ENCODE results near the gene CCDC88C. TPM values are rescaled to one million over a fixed set of nuclear protein-coding genes. Genes with fewer than 3 reads are reported as not detected.

CCDC88C gene
- total RNA-seq, 1 donor from 2014 or later: 17.8 TPM

DNA sequence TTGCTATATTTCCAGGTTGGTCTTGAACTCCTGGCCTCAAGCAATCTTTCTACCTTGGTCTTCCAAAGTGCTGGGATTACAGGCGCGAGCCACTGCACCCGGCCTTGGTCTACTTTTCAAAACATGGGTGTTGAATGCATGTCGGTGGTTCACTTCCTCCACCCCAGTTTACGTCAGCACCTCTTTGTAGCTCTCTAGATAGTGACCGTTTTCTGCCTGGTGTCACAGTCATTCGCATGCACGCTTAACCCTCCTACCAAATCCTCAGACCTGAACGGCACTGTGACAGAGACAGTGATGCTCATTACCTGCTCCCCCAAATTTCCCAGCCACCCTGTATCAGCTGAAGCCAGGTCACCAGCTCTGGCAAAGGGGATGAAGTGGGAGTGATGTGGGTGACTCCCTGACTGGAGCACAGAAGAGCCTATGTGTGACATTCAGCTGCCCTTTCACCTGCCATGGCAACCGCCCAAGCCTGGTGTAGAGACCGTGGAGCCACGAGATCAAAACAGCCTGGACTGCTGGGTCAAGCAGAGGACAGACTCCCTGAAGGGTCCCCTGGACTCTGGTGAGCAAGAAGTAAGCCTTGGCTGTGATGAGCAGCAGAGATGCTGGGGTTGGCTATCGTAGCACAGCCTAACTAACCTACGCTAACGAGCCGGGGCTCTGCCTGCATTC, 106.9 kb downstream of the CCDC88C start:
- H3K9me3 Mint-ChIP-seq: peaks cover 11% of the 10 kb centered on the region
- Histone ChIP-seq H3K9ac (no peak overlapping the region), H3K36me3 (peaks cover 10% of the 10 kb centered on the region), H3K4me1 (peaks cover 6% of the 10 kb centered on the region), H3K4me2 (no peak overlapping the region), H2AFZ (replicated peaks) (no peak overlapping the region), H4K20me1 (ENCODE audit: low read depth) (no peaks in the 10 kb centered on the region), H3K9me3 (ENCODE audit: low read depth) (no peaks in the 10 kb centered on the region), H3K79me2 (ENCODE audit: low read depth) (no peaks in the 10 kb centered on the region), H3K4me3 (no peak overlapping the region), H3F3A (ENCODE audit: low read depth) (peaks cover 6% of the 10 kb centered on the region), H3K27ac (no peak overlapping the region), H3K27me3 (no peaks in the 10 kb centered on the region)
- H3K4me1 Mint-ChIP-seq: no peaks in the 10 kb centered on the region
- H3K36me3 Mint-ChIP-seq: peaks cover 57% of the 10 kb centered on the region
- H3K4me3 Mint-ChIP-seq: no peak overlapping the region
- peak overlapping the region; percentile 51 for H3K27ac Mint-ChIP-seq
- DNase-seq (ENCODE audit: low spot score): no peak
- TF ChIP-seq EZH2 (IDR thresholded peaks at IDR 0.05) (no peak), EZH2phosphoT487 (IDR thresholded peaks at IDR 0.05) (no peak)
- TF ChIP-seq, protein P1, sequence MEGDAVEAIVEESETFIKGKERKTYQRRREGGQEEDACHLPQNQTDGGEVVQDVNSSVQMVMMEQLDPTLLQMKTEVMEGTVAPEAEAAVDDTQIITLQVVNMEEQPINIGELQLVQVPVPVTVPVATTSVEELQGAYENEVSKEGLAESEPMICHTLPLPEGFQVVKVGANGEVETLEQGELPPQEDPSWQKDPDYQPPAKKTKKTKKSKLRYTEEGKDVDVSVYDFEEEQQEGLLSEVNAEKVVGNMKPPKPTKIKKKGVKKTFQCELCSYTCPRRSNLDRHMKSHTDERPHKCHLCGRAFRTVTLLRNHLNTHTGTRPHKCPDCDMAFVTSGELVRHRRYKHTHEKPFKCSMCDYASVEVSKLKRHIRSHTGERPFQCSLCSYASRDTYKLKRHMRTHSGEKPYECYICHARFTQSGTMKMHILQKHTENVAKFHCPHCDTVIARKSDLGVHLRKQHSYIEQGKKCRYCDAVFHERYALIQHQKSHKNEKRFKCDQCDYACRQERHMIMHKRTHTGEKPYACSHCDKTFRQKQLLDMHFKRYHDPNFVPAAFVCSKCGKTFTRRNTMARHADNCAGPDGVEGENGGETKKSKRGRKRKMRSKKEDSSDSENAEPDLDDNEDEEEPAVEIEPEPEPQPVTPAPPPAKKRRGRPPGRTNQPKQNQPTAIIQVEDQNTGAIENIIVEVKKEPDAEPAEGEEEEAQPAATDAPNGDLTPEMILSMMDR (IDR thresholded peaks at IDR 0.05): no peak
- H3K27me3 Mint-ChIP-seq (ENCODE audit: insufficient read depth, low read depth): peaks cover 6% of the 10 kb centered on the region

DNA sequence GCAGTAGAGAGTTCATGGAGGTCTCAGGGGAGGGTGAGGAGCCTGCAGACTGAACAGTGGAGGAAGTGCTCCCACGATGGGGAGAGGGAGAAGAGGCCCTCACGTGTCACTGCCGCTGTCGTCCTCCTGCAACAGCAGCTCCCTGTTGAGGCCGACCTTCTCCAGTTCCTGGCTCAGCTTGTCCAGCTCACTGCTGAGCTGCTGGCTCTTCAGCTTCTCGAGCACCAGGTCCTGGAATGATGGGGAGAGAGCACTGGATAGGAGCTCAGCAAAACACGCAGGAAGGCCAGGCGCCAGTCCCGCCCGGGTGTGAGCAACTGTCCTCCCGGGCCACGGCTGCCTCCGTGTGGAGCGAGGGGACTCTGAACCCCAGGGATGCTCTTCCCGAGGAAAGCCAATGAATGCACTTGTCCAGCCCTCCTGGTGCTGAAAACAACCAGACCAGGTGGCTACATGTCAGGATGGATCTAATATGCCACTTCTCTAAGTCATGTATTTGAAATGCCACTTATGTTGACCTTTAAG, 107.8 kb downstream of the CCDC88C start:
- no peaks in the 10 kb centered on the region for H3K79me2 ChIP-seq (ENCODE audit: low read depth)
- no peaks in the 10 kb centered on the region for H3K4me1 Mint-ChIP-seq
- TF ChIP-seq, protein P1 (IDR thresholded peaks at IDR 0.05): no peak
- no peak for TF ChIP-seq EZH2 (IDR thresholded peaks at IDR 0.05)
- no peak for TF ChIP-seq EZH2phosphoT487 (IDR thresholded peaks at IDR 0.05)

DNA sequence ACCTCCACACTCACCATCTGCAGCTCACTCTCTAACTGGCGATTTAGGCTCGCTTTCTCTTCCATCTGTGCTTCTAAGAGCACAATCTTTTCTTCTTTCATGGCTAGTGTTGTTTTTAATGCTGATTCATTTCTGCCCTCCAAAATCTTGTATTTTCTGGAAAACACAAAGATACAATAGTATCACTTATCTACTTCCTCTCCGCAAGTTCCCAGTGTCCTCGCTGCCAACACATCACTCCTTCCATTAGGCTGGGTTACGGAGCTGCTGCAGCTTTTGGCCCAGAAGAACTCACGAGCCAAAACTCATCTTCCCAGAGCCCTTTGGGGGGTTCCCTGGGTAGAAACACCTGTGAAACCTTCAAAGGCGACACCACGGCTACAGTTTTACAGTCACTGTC, 109.3 kb downstream of the CCDC88C start:
- DNase-seq (ENCODE audit: low spot score): no peak
- no peak overlapping the region for H3K27ac ChIP-seq
- H3K4me1 ChIP-seq: peaks cover 13% of the 10 kb centered on the region
- H3K27me3 ChIP-seq: no peaks in the 10 kb centered on the region
- no peak overlapping the region for H3K4me3 Mint-ChIP-seq
- H3K36me3 Mint-ChIP-seq: peaks cover 44% of the 10 kb centered on the region
- no peaks in the 10 kb centered on the region for H3K36me3 ChIP-seq
- no peak overlapping the region for H2AFZ ChIP-seq (replicated peaks)
- H3K27me3 Mint-ChIP-seq (ENCODE audit: insufficient read depth, low read depth): peaks cover under 1% of the 10 kb centered on the region
- H3K4me1 Mint-ChIP-seq: no peaks in the 10 kb centered on the region
- no peaks in the 10 kb centered on the region for H3K79me2 ChIP-seq (ENCODE audit: low read depth)
- no peak overlapping the region for H3K9ac ChIP-seq
- peaks cover 28% of the 10 kb centered on the region for H3F3A ChIP-seq (ENCODE audit: low read depth)
- TF ChIP-seq, protein P1 (IDR thresholded peaks at IDR 0.05): no peak
- TF ChIP-seq EZH2 (IDR thresholded peaks at IDR 0.05): no peak
- TF ChIP-seq EZH2phosphoT487 (IDR thresholded peaks at IDR 0.05): no peak
- no peak overlapping the region for H3K4me2 ChIP-seq
- no peak overlapping the region for H3K4me3 ChIP-seq
- no peaks in the 10 kb centered on the region for H3K9me3 Mint-ChIP-seq
- no peaks in the 10 kb centered on the region for H3K9me3 ChIP-seq (ENCODE audit: low read depth)
- no peaks in the 10 kb centered on the region for H4K20me1 ChIP-seq (ENCODE audit: low read depth)
- H3K27ac Mint-ChIP-seq: no peak overlapping the region

More for the DNA sequence above, 107.8 kb downstream of the CCDC88C start:
- Histone ChIP-seq H3F3A (ENCODE audit: low read depth) (peaks cover 14% of the 10 kb centered on the region), H3K9ac (no peak overlapping the region), H3K4me2 (no peak overlapping the region), H3K36me3 (peaks cover 10% of the 10 kb centered on the region), H2AFZ (replicated peaks) (no peak overlapping the region), H4K20me1 (ENCODE audit: low read depth) (no peaks in the 10 kb centered on the region), H3K9me3 (ENCODE audit: low read depth) (no peaks in the 10 kb centered on the region), H3K27ac (no peak overlapping the region), H3K4me3 (no peak overlapping the region), H3K27me3 (no peaks in the 10 kb centered on the region), H3K4me1 (peaks cover 6% of the 10 kb centered on the region)
- peak overlapping the region; percentile 81 for H3K27ac Mint-ChIP-seq
- H3K27me3 Mint-ChIP-seq (ENCODE audit: insufficient read depth, low read depth): peaks cover 6% of the 10 kb centered on the region
- peaks cover 5% of the 10 kb centered on the region for H3K9me3 Mint-ChIP-seq
- DNase-seq (ENCODE audit: low spot score): no peak
- no peak overlapping the region for H3K4me3 Mint-ChIP-seq
- H3K36me3 Mint-ChIP-seq: peaks cover 56% of the 10 kb centered on the region
